Glutamatergic neuron (in vitro differentiated cells): ENCODE data around the gene SKI. TPM values are rescaled to one million over a fixed set of nuclear protein-coding genes. Genes with fewer than 3 reads are reported as not detected.

ENCODE experiments used
- DNase-seq: peaks from one replicate; pipeline ENCODE4 v3.0.0; 2022
- H3K27ac Mint-ChIP-seq: one replicate; pipeline ENCODE4 v1.8.0; 2020; ENCODE audit warnings: mild to moderate bottlenecking, mixed read lengths, inconsistent platforms; ENCODE audit not compliant: unreplicated experiment
- H3K27me3 Mint-ChIP-seq: one replicate; pipeline ENCODE4 v1.8.0; 2020; ENCODE audit warnings: mild to moderate bottlenecking, moderate library complexity, mixed read lengths, inconsistent platforms; ENCODE audit not compliant: unreplicated experiment
- H3K36me3 Mint-ChIP-seq: one replicate; pipeline ENCODE4 v1.8.0; 2020; ENCODE audit warnings: mild to moderate bottlenecking, mixed read lengths, inconsistent platforms; ENCODE audit not compliant: unreplicated experiment
- H3K4me1 Mint-ChIP-seq: one replicate; pipeline ENCODE4 v1.8.0; 2020; ENCODE audit warnings: mild to moderate bottlenecking, low read depth, mixed read lengths, inconsistent platforms; ENCODE audit not compliant: unreplicated experiment
- H3K4me3 Mint-ChIP-seq: one replicate; pipeline ENCODE4 v1.8.0; 2020; ENCODE audit warnings: mild to moderate bottlenecking, mixed read lengths, inconsistent platforms; ENCODE audit not compliant: unreplicated experiment
- H3K9me3 Mint-ChIP-seq: one replicate; pipeline ENCODE4 v1.8.0; 2020; ENCODE audit warnings: mild to moderate bottlenecking, moderate library complexity, mixed read lengths, inconsistent platforms; ENCODE audit not compliant: unreplicated experiment
- total RNA-seq: library from RNA; stranded (reverse); fragmentation: NEBNext Ultra II Directional; extraction: Animal tissue kit (Norgen Biotek cat#: 25700); gene quantifications from one replicate; pipeline ENCODE4 v1.2.1, GENCODE V29; 2021; ENCODE audit not compliant: unreplicated experiment
- TF ChIP-seq, protein P1 (sequence below): fragments of 200-600 bp; sonication (generic); IDR thresholded peaks from one replicate; pipeline ENCODE4 v1.5.0; 2021; ENCODE audit not compliant: partially characterized antibody, unreplicated experiment

The SKI gene
- total RNA-seq, 1 donor from 2014 or later: 143 TPM

DNA sequence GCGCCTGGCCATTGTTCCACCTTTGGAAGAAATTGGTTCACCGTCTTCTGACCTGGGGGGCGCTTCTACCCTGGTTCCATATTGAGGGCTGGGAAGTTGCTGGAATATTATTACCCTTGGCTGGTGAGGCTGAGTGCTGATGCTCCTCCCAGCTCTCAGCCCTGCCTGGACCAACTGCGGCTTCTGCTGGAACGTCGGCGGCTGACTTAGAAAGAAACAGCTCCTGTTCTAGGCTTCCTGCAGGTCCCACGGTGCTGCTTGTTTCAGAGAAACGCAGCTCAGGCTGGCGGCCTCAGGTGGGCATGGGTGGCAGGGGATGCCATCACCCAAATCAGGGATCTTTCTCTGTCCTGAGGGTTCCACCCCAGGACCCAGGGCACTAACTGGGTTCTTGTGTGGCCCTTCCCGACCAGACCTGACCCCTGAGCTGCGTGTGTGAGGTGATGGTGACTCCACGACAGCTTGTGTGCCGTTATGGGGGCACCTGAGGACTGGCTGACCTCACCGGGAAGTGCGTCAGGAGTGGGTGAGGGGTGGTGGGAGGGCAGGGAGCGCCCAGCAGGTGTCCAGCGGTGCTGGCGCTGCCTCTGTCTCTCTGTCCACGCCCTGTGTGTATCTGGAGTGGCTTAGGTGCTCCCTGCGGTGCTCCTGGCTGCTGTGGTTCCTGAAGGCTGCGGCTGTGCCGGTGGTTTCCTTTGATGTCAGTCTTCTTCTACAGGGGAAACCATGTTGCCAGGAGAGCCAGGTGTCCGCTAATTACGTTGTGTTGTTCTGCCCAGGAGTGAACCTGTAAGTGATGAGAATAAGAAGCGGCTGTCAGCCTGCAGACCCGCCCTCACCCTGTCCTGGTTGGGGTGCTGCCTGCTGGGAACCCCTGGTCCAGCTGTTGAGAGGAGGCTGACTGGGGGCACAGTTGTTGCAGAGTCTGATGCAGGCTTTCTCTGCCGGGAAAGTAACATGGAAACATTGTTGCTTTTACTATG lies 8.9 kb downstream of the SKI start:
- Mint-ChIP-seq H3K36me3 (no peaks in the 10 kb centered on the region), H3K9me3 (peaks cover 28% of the 10 kb centered on the region), H3K4me1 (peaks cover 56% of the 10 kb centered on the region), H3K4me3 (peak overlapping the region; percentile 34), H3K27ac (peak overlapping the region; percentile 23), H3K27me3 (peaks cover 22% of the 10 kb centered on the region)
- TF ChIP-seq, protein P1, sequence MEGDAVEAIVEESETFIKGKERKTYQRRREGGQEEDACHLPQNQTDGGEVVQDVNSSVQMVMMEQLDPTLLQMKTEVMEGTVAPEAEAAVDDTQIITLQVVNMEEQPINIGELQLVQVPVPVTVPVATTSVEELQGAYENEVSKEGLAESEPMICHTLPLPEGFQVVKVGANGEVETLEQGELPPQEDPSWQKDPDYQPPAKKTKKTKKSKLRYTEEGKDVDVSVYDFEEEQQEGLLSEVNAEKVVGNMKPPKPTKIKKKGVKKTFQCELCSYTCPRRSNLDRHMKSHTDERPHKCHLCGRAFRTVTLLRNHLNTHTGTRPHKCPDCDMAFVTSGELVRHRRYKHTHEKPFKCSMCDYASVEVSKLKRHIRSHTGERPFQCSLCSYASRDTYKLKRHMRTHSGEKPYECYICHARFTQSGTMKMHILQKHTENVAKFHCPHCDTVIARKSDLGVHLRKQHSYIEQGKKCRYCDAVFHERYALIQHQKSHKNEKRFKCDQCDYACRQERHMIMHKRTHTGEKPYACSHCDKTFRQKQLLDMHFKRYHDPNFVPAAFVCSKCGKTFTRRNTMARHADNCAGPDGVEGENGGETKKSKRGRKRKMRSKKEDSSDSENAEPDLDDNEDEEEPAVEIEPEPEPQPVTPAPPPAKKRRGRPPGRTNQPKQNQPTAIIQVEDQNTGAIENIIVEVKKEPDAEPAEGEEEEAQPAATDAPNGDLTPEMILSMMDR: no peak
- no peak for DNase-seq

DNA sequence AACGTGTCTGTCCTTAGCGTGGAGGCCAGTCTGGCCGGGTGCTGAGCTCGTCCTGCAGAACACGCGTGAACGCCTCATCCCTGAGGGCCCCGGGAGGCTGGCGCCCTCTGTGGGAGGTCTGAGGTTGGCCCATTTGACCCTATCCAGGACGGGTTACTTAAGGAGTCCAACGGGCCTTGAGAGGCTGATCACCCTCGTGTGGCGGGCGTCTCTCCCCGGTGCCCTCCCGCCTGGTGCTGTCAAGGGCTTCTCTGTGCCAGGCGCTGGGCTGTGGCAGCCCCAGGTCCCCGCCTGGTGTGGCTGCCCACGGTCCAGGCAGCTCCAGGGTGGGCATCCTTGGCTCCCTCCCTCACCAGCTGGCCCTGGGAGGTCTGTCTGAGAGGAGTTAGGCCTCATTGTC lies 9.7 kb downstream of the SKI start:
- Mint-ChIP-seq H3K9me3 (peaks cover 22% of the 10 kb centered on the region), H3K4me1 (peaks cover 56% of the 10 kb centered on the region), H3K36me3 (no peaks in the 10 kb centered on the region), H3K27ac (no peak overlapping the region), H3K4me3 (peak overlapping the region; percentile 20), H3K27me3 (peaks cover 17% of the 10 kb centered on the region)
- DNase-seq: no peak
- TF ChIP-seq, protein P1: no peak

DNA sequence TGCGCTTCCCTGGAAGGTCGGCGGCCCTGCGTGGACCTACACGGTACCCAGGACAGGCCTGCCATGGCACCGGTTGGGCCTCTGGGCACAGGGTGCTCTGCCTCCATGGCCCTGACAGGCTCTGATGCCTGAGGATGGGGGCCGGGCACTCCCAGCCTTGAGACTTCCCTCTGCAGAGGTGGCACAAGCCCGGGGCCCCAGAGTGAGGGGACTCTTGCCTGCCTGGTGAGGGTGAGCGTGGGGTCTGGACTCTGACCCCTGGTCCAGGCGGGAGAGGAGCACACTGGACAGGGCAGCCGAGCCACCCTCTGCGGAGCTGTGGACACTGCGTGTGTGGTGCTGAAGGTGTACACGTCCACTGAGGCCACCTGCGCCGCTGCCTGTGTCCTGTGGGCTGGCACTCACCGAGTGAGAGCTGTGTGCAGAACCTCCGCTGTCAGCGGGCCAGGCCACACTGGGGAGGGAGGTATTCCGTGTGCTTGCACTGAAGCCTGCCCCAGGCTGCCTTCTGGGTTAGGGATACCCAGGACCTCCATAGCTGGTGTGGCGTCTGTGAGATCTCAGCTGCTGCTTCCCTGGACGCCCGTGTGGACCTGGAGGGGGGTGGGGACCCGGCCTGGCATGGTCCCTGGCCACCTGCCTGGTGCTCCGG lies 10.4 kb downstream of the SKI start:
- peaks cover 18% of the 10 kb centered on the region for H3K9me3 Mint-ChIP-seq
- TF ChIP-seq, protein P1: no peak
- peaks cover 12% of the 10 kb centered on the region for H3K27me3 Mint-ChIP-seq

DNA sequence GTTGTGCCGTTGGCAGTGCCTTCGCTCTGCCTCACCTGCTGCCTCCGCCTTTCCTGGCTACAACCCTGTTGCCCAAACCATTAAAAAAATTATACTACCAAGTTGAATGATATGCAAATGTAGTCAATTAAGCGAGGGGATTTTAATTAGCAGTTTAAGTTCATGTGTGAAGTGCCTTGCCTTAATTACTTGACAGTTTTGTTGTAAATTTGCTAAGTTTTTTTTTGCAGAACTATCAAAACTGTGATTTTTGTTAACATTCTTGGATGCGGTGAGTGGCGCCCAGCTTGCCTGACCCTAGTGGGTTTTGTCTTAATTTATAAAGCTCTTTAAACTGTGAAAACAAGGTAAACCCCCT lies 10.9 kb downstream of the SKI start:
- Mint-ChIP-seq H3K27ac (peak overlapping the region; percentile 70), H3K4me3 (peak overlapping the region; percentile 30), H3K4me1 (peaks cover 53% of the 10 kb centered on the region), H3K36me3 (no peaks in the 10 kb centered on the region), H3K9me3 (peaks cover 14% of the 10 kb centered on the region), H3K27me3 (peaks cover 10% of the 10 kb centered on the region)
- TF ChIP-seq, protein P1: no peak
- DNase-seq: no peak

More for the DNA sequence above, 10.4 kb downstream of the SKI start:
- Mint-ChIP-seq H3K4me1 (peaks cover 54% of the 10 kb centered on the region), H3K36me3 (no peaks in the 10 kb centered on the region), H3K4me3 (no peak overlapping the region), H3K27ac (no peak overlapping the region)
- DNase-seq: no peak
